GM12892 (cell line): ENCODE measurements around the gene RAB22A.
A peak's percentile ranks its signal among the peaks of the same experiment; 100 is the strongest.

Source experiments
- DNase-seq: peaks from one replicate; pipeline ENCODE4 v3.0.0; 2011; ENCODE audit not compliant: insufficient read length
- FAIRE-seq: peaks from 2 replicates; lab custom pipeline; 2011; peaks lifted over from hg19 to GRCh38; lab: Jason Lieb, UNC
- POLR2A ChIP-seq: IDR thresholded peaks from 2 replicates; pipeline ENCODE4 v1.6.1; 2011; ENCODE audit warnings: low read depth, low read length, control low read depth
- POLR2AphosphoS5 ChIP-seq: IDR thresholded peaks from 2 replicates; pipeline ENCODE4 v1.6.1; 2011; ENCODE audit warnings: low read depth, low read length, control low read depth
- TAF1 ChIP-seq: IDR thresholded peaks from 2 replicates; pipeline ENCODE4 v1.6.1; 2011; ENCODE audit warnings: low read depth, mild to moderate bottlenecking, control low read depth, low read length, borderline replicate concordance

The RAB22A gene

GRCh38 chr20:58377017-58377416, 67.5 kb downstream of the RAB22A start:
- no peak for DNase-seq
- TF ChIP-seq POLR2AphosphoS5: no peak
- TF ChIP-seq TAF1: no peak
- no peak for TF ChIP-seq POLR2A
- no peak for FAIRE-seq

- TF ChIP-seq POLR2AphosphoS5: no peak
- no peak for TF ChIP-seq POLR2A
- no peak for TF ChIP-seq TAF1
- FAIRE-seq: no peak
Measured at GRCh38 chr20:58377766-58378401, 68.4 kb downstream of the RAB22A start.

GRCh38 chr20:58378704-58379103, 69.2 kb downstream of the RAB22A start:
- TF ChIP-seq TAF1 (no peak), POLR2AphosphoS5 (no peak), POLR2A (no peak)
- FAIRE-seq: no peak
- DNase-seq: no peak

More at GRCh38 chr20:58377766-58378401, 68.4 kb downstream of the RAB22A start:
- DNase-seq: no peak

GRCh38 chr20:58381627-58382026, 72.1 kb downstream of the RAB22A start:
- no peak for TF ChIP-seq POLR2A
- no peak for TF ChIP-seq POLR2AphosphoS5
- no peak for TF ChIP-seq TAF1
- no peak for DNase-seq
- FAIRE-seq: no peak

- FAIRE-seq: no peak
- no peak for DNase-seq
- no peak for TF ChIP-seq POLR2AphosphoS5
- no peak for TF ChIP-seq POLR2A
- no peak for TF ChIP-seq TAF1
Measured at GRCh38 chr20:58382096-58382495, 72.6 kb downstream of the RAB22A start.

- FAIRE-seq: no peak
- no peak for TF ChIP-seq POLR2A
- TF ChIP-seq POLR2AphosphoS5: no peak
- TF ChIP-seq TAF1: no peak
- no peak for DNase-seq
Measured at GRCh38 chr20:58384821-58385220, 75.3 kb downstream of the RAB22A start.

- TF ChIP-seq POLR2A (no peak), POLR2AphosphoS5 (no peak), TAF1 (no peak)
- FAIRE-seq: no peak
- no peak for DNase-seq
Measured at GRCh38 chr20:58388028-58388601, 78.6 kb downstream of the RAB22A start.

- TF ChIP-seq POLR2AphosphoS5 (no peak), TAF1 (peak; percentile 26; the same call in 1 of the 2 replicates), POLR2A (peak; percentile 47; the same call in 1 of the 2 replicates)
Measured at GRCh38 chr20:58388882-58389323, 79.4 kb downstream of the RAB22A start, which contains the start of gene VAPB. Gene VAPB, plus strand, starts transcription at chr20:58389229. Its CDS starts 231 bp downstream, at chr20:58389460.

GRCh38 chr20:58389324-58389967, 79.9 kb downstream of the RAB22A start:
- no peak for FAIRE-seq
- peak; percentile 29 for DNase-seq
- peak; percentile 65; the same call in 1 of the 2 replicates for TF ChIP-seq POLR2A
- no peak for TF ChIP-seq TAF1
- peak; percentile 57; the same call in 1 of the 2 replicates for TF ChIP-seq POLR2AphosphoS5

More at GRCh38 chr20:58388882-58389323, 79.4 kb downstream of the RAB22A start, which contains the start of gene VAPB:
- FAIRE-seq (peak; percentile 98), DNase-seq (peak; percentile 79)

- TF ChIP-seq TAF1 (no peak), POLR2AphosphoS5 (no peak), POLR2A (no peak)
- no peak for DNase-seq
- FAIRE-seq: no peak
Measured at GRCh38 chr20:58389968-58390658, 80.6 kb downstream of the RAB22A start.

- DNase-seq: no peak
- FAIRE-seq: no peak
- TF ChIP-seq POLR2A (no peak), POLR2AphosphoS5 (no peak), TAF1 (no peak)
Measured at GRCh38 chr20:58390659-58391035, 81.1 kb downstream of the RAB22A start.
